HEK293T (cell line): ENCODE data around the gene CIART.

Source experiments
- NFRKB ChIP-seq: fragments of 450-650 bp; IDR thresholded peaks from 2 replicates; pipeline ENCODE4 v1.6.1; 2016; ENCODE audit warnings: mild to moderate bottlenecking, moderate library complexity
- SUZ12 ChIP-seq: fragments of 450-650 bp; IDR thresholded peaks from 2 replicates; pipeline ENCODE4 v1.6.1; 2016; ENCODE audit warnings: mild to moderate bottlenecking
- TF ChIP-seq, protein P1 (sequence below): fragments of 450-650 bp; IDR thresholded peaks from 2 replicates; pipeline ENCODE4 v1.6.1; 2016

GRCh38 chr1:150234566-150235293, 47.6 kb upstream of the CIART start:
- TF ChIP-seq SUZ12 (no peak), NFRKB (no peak)
- TF ChIP-seq, protein P1, sequence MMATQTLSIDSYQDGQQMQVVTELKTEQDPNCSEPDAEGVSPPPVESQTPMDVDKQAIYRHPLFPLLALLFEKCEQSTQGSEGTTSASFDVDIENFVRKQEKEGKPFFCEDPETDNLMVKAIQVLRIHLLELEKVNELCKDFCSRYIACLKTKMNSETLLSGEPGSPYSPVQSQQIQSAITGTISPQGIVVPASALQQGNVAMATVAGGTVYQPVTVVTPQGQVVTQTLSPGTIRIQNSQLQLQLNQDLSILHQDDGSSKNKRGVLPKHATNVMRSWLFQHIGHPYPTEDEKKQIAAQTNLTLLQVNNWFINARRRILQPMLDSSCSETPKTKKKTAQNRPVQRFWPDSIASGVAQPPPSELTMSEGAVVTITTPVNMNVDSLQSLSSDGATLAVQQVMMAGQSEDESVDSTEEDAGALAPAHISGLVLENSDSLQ = peak; percentile 47; the same call in 1 of the 2 replicates
